Uterus (tissue), 4 donors: ENCODE results near the gene LRRIQ4. TPM values are rescaled to one million over a fixed set of nuclear protein-coding genes. Genes with fewer than 3 reads are reported as not detected.

ENCODE experiments used
- DNase-seq, 2 donors: peaks; one replicate each; pipeline ENCODE4 v3.0.0-alpha.2; 2019 to 2020
- H3K27ac ChIP-seq, 2 donors: fragments of 200-600 bp; sonication (generic); 1 replicate in 1 of 2; 2 replicates in 1 of 2; pipeline ENCODE4 v1.5.1; 2016 to 2018
- H3K27me3 ChIP-seq, 2 donors: fragments of 200-600 bp; sonication (generic); one replicate each; pipeline ENCODE4 v1.5.1; 2018 to 2019; ENCODE audit warnings: control low read depth in 1 of 2
- H3K36me3 ChIP-seq, 2 donors: fragments of 200-600 bp; sonication (generic); one replicate each; pipeline ENCODE4 v1.5.1; 2019; ENCODE audit warnings: control low read depth in 1 of 2
- H3K4me1 ChIP-seq, 2 donors: fragments of 200-600 bp; sonication (generic); one replicate each; pipeline ENCODE4 v1.5.1; 2018 to 2019; ENCODE audit warnings: control low read depth in 1 of 2
- H3K4me3 ChIP-seq, 2 donors: fragments of 200-600 bp; sonication (generic); 1 replicate in 1 of 2; 2 replicates in 1 of 2; pipeline ENCODE4 v1.5.1; 2018 to 2019; ENCODE audit warnings: mild to moderate bottlenecking in 1 of 2
- H3K9me3 ChIP-seq, 2 donors: fragments of 200-600 bp; sonication (generic); one replicate each; pipeline ENCODE4 v1.5.1; 2019; ENCODE audit warnings: control low read depth in 1 of 2
- POLR2A ChIP-seq, 2 donors: fragments of 450-650 bp; IDR thresholded peaks; one replicate each; pipeline ENCODE4 v1.6.1; 2016; ENCODE audit warnings: antibody characterized with exemption in 2 of 2, mild to moderate bottlenecking in 1 of 2, moderate library complexity in 1 of 2
- intact Hi-C: fragments of 100-400 bp; cut with DNase I; formaldehyde crosslinking; loops from one replicate; pipeline ENCODE4 v1.15.1; 2023; ENCODE audit warnings: low total_unique reads
- total RNA-seq, 4 donors: library from RNA; depleted of rRNA in 3 of 4; stranded (reverse); fragments of >200 nt in 3 of 4; gene quantifications; one replicate each; pipeline versions ENCODE4 v1.1.0 to v1.2.4, GENCODE V29; 2014 to 2023
- TF ChIP-seq, protein P1 (sequence below), 4 experiments: fragments of 200-600 bp in 2 of 4; fragments of 450-650 bp in 2 of 4; sonication (generic) in 2 of 4; IDR thresholded peaks; one replicate each; pipeline ENCODE4 v1.5.1; 2016 to 2019; ENCODE audit warnings: antibody characterized with exemption in 4 of 4, mild to moderate bottlenecking in 2 of 4, moderate library complexity in 1 of 4
- donor health status: DM: yes; HTN: yes; CAD: no.

LRRIQ4 gene
- total RNA-seq, 4 donors from 2014 or later: 0.14 TPM; not detected in 3

DNA sequence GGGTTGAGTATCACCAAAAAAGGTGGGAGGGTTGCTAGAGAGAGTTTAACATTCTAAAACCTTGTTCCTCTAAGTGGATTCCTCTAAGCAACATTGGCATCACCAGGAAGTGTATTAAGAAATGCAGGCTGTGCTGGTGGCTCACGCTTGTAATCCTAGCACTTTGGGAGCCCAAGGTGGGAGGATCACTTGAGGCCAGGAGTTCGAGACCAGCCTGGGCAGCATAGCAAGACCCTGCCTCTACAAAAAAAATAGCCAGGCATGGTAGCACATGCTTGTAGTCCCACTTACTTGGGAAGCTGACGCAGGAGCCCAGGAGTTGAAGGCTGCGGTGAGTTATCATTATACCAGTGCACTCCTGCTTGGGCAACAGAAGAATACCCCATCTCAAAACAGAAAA, 34.8 kb upstream of the LRRIQ4 start:
- H3K27me3 ChIP-seq: no peaks in the 10 kb centered on the region
- no peaks in the 10 kb centered on the region for H3K36me3 ChIP-seq
- no peaks in the 10 kb centered on the region for H3K9me3 ChIP-seq
- no peak for DNase-seq
- intact Hi-C loops: no loop called here
- H3K4me1 ChIP-seq: peaks cover 6 to 13% of the 10 kb centered on the region in 2 donors
- no peak for TF ChIP-seq POLR2A (IDR thresholded peaks at IDR 0.05)
- TF ChIP-seq, protein P1, sequence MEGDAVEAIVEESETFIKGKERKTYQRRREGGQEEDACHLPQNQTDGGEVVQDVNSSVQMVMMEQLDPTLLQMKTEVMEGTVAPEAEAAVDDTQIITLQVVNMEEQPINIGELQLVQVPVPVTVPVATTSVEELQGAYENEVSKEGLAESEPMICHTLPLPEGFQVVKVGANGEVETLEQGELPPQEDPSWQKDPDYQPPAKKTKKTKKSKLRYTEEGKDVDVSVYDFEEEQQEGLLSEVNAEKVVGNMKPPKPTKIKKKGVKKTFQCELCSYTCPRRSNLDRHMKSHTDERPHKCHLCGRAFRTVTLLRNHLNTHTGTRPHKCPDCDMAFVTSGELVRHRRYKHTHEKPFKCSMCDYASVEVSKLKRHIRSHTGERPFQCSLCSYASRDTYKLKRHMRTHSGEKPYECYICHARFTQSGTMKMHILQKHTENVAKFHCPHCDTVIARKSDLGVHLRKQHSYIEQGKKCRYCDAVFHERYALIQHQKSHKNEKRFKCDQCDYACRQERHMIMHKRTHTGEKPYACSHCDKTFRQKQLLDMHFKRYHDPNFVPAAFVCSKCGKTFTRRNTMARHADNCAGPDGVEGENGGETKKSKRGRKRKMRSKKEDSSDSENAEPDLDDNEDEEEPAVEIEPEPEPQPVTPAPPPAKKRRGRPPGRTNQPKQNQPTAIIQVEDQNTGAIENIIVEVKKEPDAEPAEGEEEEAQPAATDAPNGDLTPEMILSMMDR (IDR thresholded peaks at IDR 0.05): no peak
- H3K4me3 ChIP-seq: no peak overlapping the region
- H3K27ac ChIP-seq: no peak overlapping the region

DNA sequence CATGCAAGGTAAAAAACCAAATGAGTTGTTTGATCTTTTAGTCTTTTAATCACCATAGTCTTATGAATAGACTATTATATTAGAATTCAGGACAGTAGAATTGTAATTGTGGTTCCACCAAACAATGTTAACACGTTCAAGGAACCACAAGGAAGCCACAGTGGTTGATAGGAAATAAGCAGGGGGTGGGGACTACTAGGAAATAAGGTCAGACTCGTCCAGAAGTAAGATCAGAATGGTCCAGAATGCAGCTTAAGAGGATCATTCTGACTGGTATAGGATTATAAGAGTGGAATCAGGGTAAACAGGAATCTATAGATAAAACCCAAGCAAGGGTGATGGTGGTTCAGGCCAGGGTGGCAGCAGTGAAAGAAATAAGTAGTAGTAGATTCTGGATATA, 31.9 kb upstream of the LRRIQ4 start:
- H3K36me3 ChIP-seq: no peaks in the 10 kb centered on the region
- no peak for TF ChIP-seq POLR2A (IDR thresholded peaks at IDR 0.05)
- TF ChIP-seq, protein P1 (IDR thresholded peaks at IDR 0.05): no peak

DNA sequence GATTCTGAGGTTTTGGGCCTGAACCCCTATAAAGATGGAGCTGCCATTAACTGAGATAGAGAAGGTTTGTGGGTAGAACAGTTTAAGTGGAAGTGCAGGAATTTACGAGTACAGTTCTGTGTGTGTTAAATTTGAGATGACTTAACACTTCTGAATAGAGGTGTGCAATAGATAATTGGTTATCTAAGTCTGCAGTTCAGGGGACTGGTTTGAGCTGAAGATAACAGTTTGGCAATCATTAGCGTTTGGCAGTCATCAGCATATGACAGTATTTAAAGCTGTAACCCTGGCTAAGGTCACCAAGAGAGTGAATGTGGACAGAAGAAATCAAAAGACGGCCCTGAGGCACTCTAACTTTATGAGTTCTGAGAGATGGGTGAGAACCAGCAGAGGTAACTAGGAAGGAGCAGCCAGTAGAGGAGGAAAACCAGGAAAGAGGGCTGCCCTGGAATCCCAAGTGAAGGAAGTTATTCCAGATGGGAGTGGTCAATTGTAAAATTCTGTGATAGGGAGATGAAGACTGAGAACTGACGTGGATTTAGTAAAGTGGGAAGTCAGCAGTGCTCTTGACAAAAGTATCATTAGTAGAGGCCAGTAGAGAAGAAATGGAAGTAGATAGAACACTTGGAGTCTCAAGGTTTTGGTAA, 31.3 kb upstream of the LRRIQ4 start:
- H3K27me3 ChIP-seq: no peaks in the 10 kb centered on the region
- H3K36me3 ChIP-seq: no peaks in the 10 kb centered on the region
- no peaks in the 10 kb centered on the region for H3K9me3 ChIP-seq
- H3K4me1 ChIP-seq: peaks cover 0 to 4% of the 10 kb centered on the region in 2 donors
- H3K4me3 ChIP-seq: no peak overlapping the region
- no peak overlapping the region for H3K27ac ChIP-seq
- intact Hi-C loops: no loop called here
- TF ChIP-seq POLR2A (IDR thresholded peaks at IDR 0.05): no peak
- TF ChIP-seq, protein P1 (IDR thresholded peaks at IDR 0.05): no peak
- no peak for DNase-seq

More for the DNA sequence above, 31.9 kb upstream of the LRRIQ4 start:
- no peak for DNase-seq
- intact Hi-C loops: no loop called here
- H3K4me1 ChIP-seq: peaks cover 0 to 4% of the 10 kb centered on the region in 2 donors
- no peaks in the 10 kb centered on the region for H3K9me3 ChIP-seq
- no peaks in the 10 kb centered on the region for H3K27me3 ChIP-seq
- no peak overlapping the region for H3K27ac ChIP-seq
- no peak overlapping the region for H3K4me3 ChIP-seq

DNA sequence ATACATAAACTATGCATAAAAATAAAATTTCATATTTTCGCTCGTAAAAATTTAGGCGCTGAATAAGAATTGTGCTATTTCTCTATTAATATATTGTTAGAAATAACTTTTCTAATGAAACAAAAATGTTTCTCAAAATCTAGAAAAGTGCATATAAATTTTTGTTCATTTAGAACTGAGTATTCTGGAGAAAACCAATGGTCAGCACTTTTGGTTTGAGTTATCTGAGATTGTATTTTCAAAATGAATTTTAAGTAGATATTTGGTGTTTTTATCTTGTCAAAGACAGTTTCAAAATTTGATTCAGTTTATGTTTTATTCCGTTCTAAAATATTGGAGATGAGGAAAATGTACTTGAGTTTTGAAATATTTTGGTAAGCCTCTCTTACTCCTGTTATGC, 25.6 kb upstream of the LRRIQ4 start:
- no peak for DNase-seq
- intact Hi-C loops: no loop called here
- no peak overlapping the region for H3K4me3 ChIP-seq
- TF ChIP-seq, protein P1 (IDR thresholded peaks at IDR 0.05): no peak
- TF ChIP-seq POLR2A (IDR thresholded peaks at IDR 0.05): no peak
- H3K27me3 ChIP-seq: no peaks in the 10 kb centered on the region
- H3K27ac ChIP-seq: no peak overlapping the region
- no peaks in the 10 kb centered on the region for H3K36me3 ChIP-seq
- H3K9me3 ChIP-seq: no peaks in the 10 kb centered on the region
- H3K4me1 ChIP-seq: no peaks in the 10 kb centered on the region

DNA sequence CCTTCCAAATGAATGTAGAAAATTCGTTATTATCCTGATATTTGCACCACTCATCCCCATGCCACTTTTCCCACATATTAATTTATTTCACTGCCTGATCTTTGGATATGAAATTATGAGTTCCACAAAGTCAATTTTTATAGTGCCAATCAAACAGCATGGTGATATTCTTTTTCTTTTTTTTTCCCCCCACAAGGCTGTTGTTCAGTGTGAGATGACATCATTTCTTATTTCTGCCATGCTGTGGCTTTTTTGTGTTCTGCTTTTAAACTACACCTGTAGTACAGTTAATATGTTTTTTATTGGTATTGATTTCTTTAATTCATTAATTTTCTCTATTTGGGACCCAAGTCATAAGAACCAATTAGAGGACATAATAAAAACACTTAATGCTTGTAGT, 24.9 kb upstream of the LRRIQ4 start:
- H3K9me3 ChIP-seq: no peaks in the 10 kb centered on the region
- H3K4me3 ChIP-seq: no peak overlapping the region
- no peak for TF ChIP-seq POLR2A (IDR thresholded peaks at IDR 0.05)
- TF ChIP-seq, protein P1 (IDR thresholded peaks at IDR 0.05): no peak
- no peaks in the 10 kb centered on the region for H3K27me3 ChIP-seq
- H3K36me3 ChIP-seq: no peaks in the 10 kb centered on the region
- H3K4me1 ChIP-seq: no peaks in the 10 kb centered on the region
- no peak overlapping the region for H3K27ac ChIP-seq
- DNase-seq: no peak
- intact Hi-C loops: no loop called here
